DOHH2 (cell line): ENCODE data around the gene C1orf94.

Experiments
- CTCF ChIP-seq: fragments of 200-600 bp; sonication (generic); IDR thresholded peaks from one replicate; pipeline ENCODE4 v1.5.1; 2014; ENCODE audit warnings: antibody characterized with exemption, mild to moderate bottlenecking, low read depth, low read length; ENCODE audit not compliant: poor library complexity, severe bottlenecking
- EZH2phosphoT487 ChIP-seq: fragments of 200-600 bp; sonication (generic); IDR thresholded peaks from 2 replicates; pipeline ENCODE4 v1.6.1; 2017; ENCODE audit warnings: borderline replicate concordance, mild to moderate bottlenecking, antibody characterized with exemption, low read length, moderate library complexity, mixed read lengths

GRCh38 chr1:34140011-34140676 lies 36.6 kb upstream of the C1orf94 start:
- TF ChIP-seq CTCF (no peak), EZH2phosphoT487 (no peak)
